Activated CD4-positive, alpha-beta memory T cell treated with anti-CD3 and anti-CD28 coated beads, Interleukin-2, amount 10 ng/mL, durations not matched to agents 7 days and 5 days (primary cell): ENCODE measurements around the gene BICRAL. TPM values are rescaled to one million over a fixed set of nuclear protein-coding genes. Genes with fewer than 3 reads are reported as not detected.
"Not testable (repeated sequence)": the region's sequence is repeated elsewhere in the genome, so short reads cannot be mapped to it uniquely, and the experiment has no call there.

ENCODE experiments used
- CTCF ChIA-PET: fragments of 350-600 bp; sonication (Branson Sonifier 250); formaldehyde crosslinking; loops from one replicate; lab custom pipeline; 2021; ENCODE audit warnings: antibody characterized with exemption, inconsistent platforms; lab: Charles Lee
- POLR2A ChIA-PET: fragments of 350-600 bp; sonication (Branson Sonifier 250); formaldehyde crosslinking; loops from one replicate; lab custom pipeline; 2021; ENCODE audit warnings: antibody characterized with exemption; lab: Charles Lee
- DNase-seq: peaks from one replicate; pipeline ENCODE4 v3.0.0-alpha.2; 2020
- H3K27ac Mint-ChIP-seq: one replicate; pipeline ENCODE4 v1.8.0; 2021; ENCODE audit warnings: mild to moderate bottlenecking, mixed read lengths
- H3K27me3 Mint-ChIP-seq: one replicate; pipeline ENCODE4 v1.8.0; 2021; ENCODE audit warnings: mixed read lengths
- H3K36me3 Mint-ChIP-seq: one replicate; pipeline ENCODE4 v1.8.0; 2021; ENCODE audit warnings: low read depth, mixed read lengths
- H3K4me1 Mint-ChIP-seq: one replicate; pipeline ENCODE4 v1.8.0; 2021; ENCODE audit warnings: mixed read lengths
- H3K4me3 Mint-ChIP-seq: one replicate; pipeline ENCODE4 v1.8.0; 2021; ENCODE audit warnings: mild to moderate bottlenecking, mixed read lengths
- H3K9me3 Mint-ChIP-seq: one replicate; pipeline ENCODE4 v1.8.0; 2021; ENCODE audit warnings: mixed read lengths
- total RNA-seq, 2 experiments: library from RNA; stranded (reverse); gene quantifications; one replicate each; pipeline ENCODE4 v1.2.3, GENCODE V29; 2021

BICRAL gene
- total RNA-seq = 10 to 100 TPM; 27.9 to 28.1 TPM

GRCh38 chr6:42781796-42782688 is at the start of gene BICRAL:
TSS of gene BICRAL (plus strand) at chr6:42782052. CDS start at chr6:42822023, 39,971 bp downstream.
- DNase-seq = peak; percentile 72

GRCh38 chr6:42733867-42734481 is 47.9 kb upstream of the BICRAL start:
- H3K27me3 Mint-ChIP-seq = peaks cover 10% of the 10 kb centered on the region
- H3K9me3 Mint-ChIP-seq, H3K27ac Mint-ChIP-seq, H3K4me1 Mint-ChIP-seq, H3K36me3 Mint-ChIP-seq, CTCF ChIA-PET, H3K4me3 Mint-ChIP-seq, DNase-seq: not testable (repeated sequence)
- POLR2A ChIA-PET = interaction anchor here (1.2 kb wide), 1 partner anchor 11 kb away, joined by 5 read pairs; no protein-coding TSS in a partner anchor

More at GRCh38 chr6:42781796-42782688, at the start of gene BICRAL:
- Mint-ChIP-seq H3K4me1 (peaks cover 25% of the 10 kb centered on the region), H3K27ac (peak within 1 kb of the TSS; percentile 100), H3K4me3 (peak within 1 kb of the TSS; percentile 95), H3K36me3 (peaks cover 33% of the 10 kb centered on the region), H3K9me3 (no peaks in the 10 kb centered on the region), H3K27me3 (no peaks in the 10 kb centered on the region)
- CTCF ChIA-PET = interaction anchor here (0.6 to 4.5 kb wide), 3 partner anchors 11 to 101 kb away, joined by 3 to 31 read pairs (median 9); partner anchors contain the start of gene TBCC
- POLR2A ChIA-PET = interaction anchor here (0.6 to 20.1 kb wide), 25 partner anchors 9 to 732 kb away, joined by 3 to 658 read pairs (median 5); partner anchors contain the start of genes CNPY3, CUL7, KLHDC3 and MEA1

GRCh38 chr6:42735976-42736375 is 45.9 kb upstream of the BICRAL start:
- peaks cover 12% of the 10 kb centered on the region for H3K27me3 Mint-ChIP-seq
- H3K9me3 Mint-ChIP-seq = no peaks in the 10 kb centered on the region
- POLR2A ChIA-PET = interaction anchor here (2.4 kb wide), 1 partner anchor 10 kb away, joined by 9 read pairs; the partner anchor contains the start of gene TBCC
- no peak overlapping the region for H3K27ac Mint-ChIP-seq
- no peaks in the 10 kb centered on the region for H3K4me1 Mint-ChIP-seq
- no peak overlapping the region for H3K4me3 Mint-ChIP-seq
- no peaks in the 10 kb centered on the region for H3K36me3 Mint-ChIP-seq
- DNase-seq = no peak
- CTCF ChIA-PET = no interaction called here

GRCh38 chr6:42740725-42741124 is 41.1 kb upstream of the BICRAL start:
- Mint-ChIP-seq H3K36me3 (peaks cover 6% of the 10 kb centered on the region), H3K4me1 (peaks cover 15% of the 10 kb centered on the region), H3K27me3 (peaks cover 12% of the 10 kb centered on the region), H3K4me3 (no peak overlapping the region), H3K27ac (no peak overlapping the region), H3K9me3 (no peaks in the 10 kb centered on the region)
- DNase-seq = no peak
- ChIA-PET POLR2A (interaction anchor here (1.0 to 15.5 kb wide), 4 partner anchors 11 to 139 kb away, joined by 3 to 658 read pairs (median 4); partner anchors contain the start of genes BICRAL and RPL7L1), CTCF (interaction anchor here (0.5 to 2.9 kb wide), 6 partner anchors 14 to 961 kb away, joined by 3 to 11 read pairs (median 3); partner anchors contain the start of gene FRS3)

GRCh38 chr6:42742116-42742894 is 39.5 kb upstream of the BICRAL start:
- H3K27me3 Mint-ChIP-seq = peaks cover 9% of the 10 kb centered on the region
- H3K4me3 Mint-ChIP-seq = no peak overlapping the region
- peaks cover 9% of the 10 kb centered on the region for H3K36me3 Mint-ChIP-seq
- CTCF ChIA-PET = interaction anchor here (0.6 to 2.9 kb wide), 5 partner anchors 12 to 81 kb away, joined by 3 to 11 read pairs (median 3); no protein-coding TSS in a partner anchor
- DNase-seq = no peak
- no peaks in the 10 kb centered on the region for H3K9me3 Mint-ChIP-seq
- no peak overlapping the region for H3K27ac Mint-ChIP-seq
- POLR2A ChIA-PET = interaction anchor here (2.1 to 15.5 kb wide), 2 partner anchors 35 to 137 kb away, joined by 6 to 658 read pairs; partner anchors contain the start of genes BICRAL and RPL7L1
- peaks cover 17% of the 10 kb centered on the region for H3K4me1 Mint-ChIP-seq

- Mint-ChIP-seq H3K4me1 (peaks cover 34% of the 10 kb centered on the region), H3K27me3 (no peaks in the 10 kb centered on the region), H3K9me3 (no peaks in the 10 kb centered on the region), H3K27ac (peak overlapping the region; percentile 100), H3K36me3 (peaks cover 19% of the 10 kb centered on the region), H3K4me3 (peak overlapping the region; percentile 96)
- CTCF ChIA-PET = interaction anchor here (0.7 to 2.8 kb wide), 5 partner anchors 18 to 197 kb away, joined by 3 to 20 read pairs (median 10); partner anchors contain the start of gene RPL7L1
- no peak for DNase-seq
- POLR2A ChIA-PET = interaction anchor here (0.6 to 15.5 kb wide), 15 partner anchors 10 to 185 kb away, joined by 3 to 658 read pairs (median 14); partner anchors contain the start of genes BICRAL, CNPY3 and RPL7L1
These were observed 37.4 kb upstream of the BICRAL start for GRCh38 chr6:42744351-42744893.

- POLR2A ChIA-PET = interaction anchor here (0.5 to 15.5 kb wide), 36 partner anchors 8 to 884 kb away, joined by 3 to 658 read pairs (median 7); partner anchors contain the start of genes BICRAL, CNPY3, GTPBP2 and PPP2R5D
- H3K4me1 Mint-ChIP-seq = peaks cover 34% of the 10 kb centered on the region
- H3K27me3 Mint-ChIP-seq = no peaks in the 10 kb centered on the region
- DNase-seq = peak; percentile 42
- H3K4me3 Mint-ChIP-seq = peak overlapping the region; percentile 96
- CTCF ChIA-PET = interaction anchor here (0.7 to 2.8 kb wide), 10 partner anchors 15 to 398 kb away, joined by 3 to 20 read pairs (median 4); partner anchors contain the start of gene RPL7L1
- peak overlapping the region; percentile 100 for H3K27ac Mint-ChIP-seq
- no peaks in the 10 kb centered on the region for H3K9me3 Mint-ChIP-seq
- H3K36me3 Mint-ChIP-seq = peaks cover 19% of the 10 kb centered on the region
These were observed 36.7 kb upstream of the BICRAL start for GRCh38 chr6:42745083-42745639.

- ChIA-PET CTCF (interaction anchor here (0.6 to 2.8 kb wide), 13 partner anchors 16 to 398 kb away, joined by 3 to 20 read pairs (median 5); partner anchors contain the start of genes BICRAL and RPL7L1), POLR2A (interaction anchor here (0.5 to 15.5 kb wide), 39 partner anchors 9 to 884 kb away, joined by 3 to 658 read pairs (median 7); partner anchors contain the start of genes BICRAL, CNPY3, GTPBP2 and PEX6)
- no peaks in the 10 kb centered on the region for H3K9me3 Mint-ChIP-seq
- H3K27ac Mint-ChIP-seq = peak within 1 kb of the TSS; percentile 100
- DNase-seq = peak; percentile 96
- peak within 1 kb of the TSS; percentile 96 for H3K4me3 Mint-ChIP-seq
- H3K27me3 Mint-ChIP-seq = no peaks in the 10 kb centered on the region
- peaks cover 19% of the 10 kb centered on the region for H3K36me3 Mint-ChIP-seq
- H3K4me1 Mint-ChIP-seq = peaks cover 34% of the 10 kb centered on the region
These were observed 36.0 kb upstream of the BICRAL start, which contains the start of gene TBCC for GRCh38 chr6:42745640-42746462. TSS of gene TBCC (minus strand) at chr6:42746103. CDS start at chr6:42746073, 30 bp downstream.

- H3K27ac Mint-ChIP-seq = peak overlapping the region; percentile 100
- ChIA-PET CTCF (interaction anchor here (0.6 to 2.8 kb wide), 13 partner anchors 14 to 397 kb away, joined by 3 to 20 read pairs (median 5); partner anchors contain the start of genes BICRAL and RPL7L1), POLR2A (interaction anchor here (0.7 to 15.5 kb wide), 38 partner anchors 9 to 883 kb away, joined by 3 to 658 read pairs (median 7); partner anchors contain the start of genes BICRAL, CNPY3, GTPBP2 and PEX6)
- peak overlapping the region; percentile 96 for H3K4me3 Mint-ChIP-seq
- peak; percentile 85 for DNase-seq
- H3K4me1 Mint-ChIP-seq = peaks cover 34% of the 10 kb centered on the region
- H3K36me3 Mint-ChIP-seq = peaks cover 19% of the 10 kb centered on the region
- H3K9me3 Mint-ChIP-seq = no peaks in the 10 kb centered on the region
- H3K27me3 Mint-ChIP-seq = no peaks in the 10 kb centered on the region
These were observed 35.1 kb upstream of the BICRAL start for GRCh38 chr6:42746463-42747391.
